22Rv1 (cell line): ENCODE results near the gene FAM50A.

Source experiments
- H3K27ac ChIP-seq: fragments of 450-650 bp; 2 replicates; pipeline ENCODE4 v1.5.1; 2017
- CTCF ChIP-seq: fragments of 450-650 bp; IDR thresholded peaks from 2 replicates; pipeline ENCODE4 v1.5.1; 2017; ENCODE audit warnings: mild to moderate bottlenecking
- ZFX ChIP-seq: fragments of 450-650 bp; IDR thresholded peaks from 2 replicates; pipeline ENCODE4 v1.6.1; 2017; ENCODE audit warnings: antibody characterized with exemption, borderline replicate concordance

Gene FAM50A

GRCh38 chrX:154452823-154453222, 8.9 kb downstream of the FAM50A start:
- TF ChIP-seq ZFX (no peak), CTCF (no peak)
- H3K27ac ChIP-seq, result no peak overlapping the region

DNA sequence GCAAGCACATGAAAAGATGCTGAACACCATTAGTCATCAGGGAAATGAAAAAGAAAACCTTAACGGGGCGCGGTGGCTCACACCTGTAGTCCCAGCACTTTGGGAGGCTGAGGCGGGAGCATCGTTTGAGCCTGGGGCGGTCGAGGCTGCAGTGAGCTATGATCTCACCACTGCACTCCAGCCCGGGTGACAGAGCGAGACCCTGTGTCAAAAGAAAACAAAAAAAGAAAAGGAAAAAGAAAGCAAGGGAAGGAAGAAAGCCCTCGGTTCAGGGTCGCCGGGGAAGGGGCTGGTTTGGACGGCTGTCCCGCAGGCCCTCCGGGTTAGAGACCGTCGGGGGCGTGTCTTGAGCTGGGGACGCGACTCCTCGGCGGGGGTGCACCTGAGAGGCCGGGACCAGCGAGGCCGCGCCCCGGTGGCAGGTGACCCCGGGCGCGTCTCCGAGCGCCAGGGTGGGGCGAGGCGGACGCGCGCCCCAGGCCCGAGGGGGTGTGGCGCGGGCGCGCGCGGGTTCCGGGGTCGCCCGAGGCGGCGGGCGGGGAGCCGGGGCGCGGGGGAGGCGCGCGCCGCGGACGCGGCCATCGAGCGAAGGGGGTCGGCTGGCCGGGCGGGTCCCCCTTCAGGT, 13.7 kb downstream of the FAM50A start:
- TF ChIP-seq CTCF, result no peak
- no peak for TF ChIP-seq ZFX
- H3K27ac ChIP-seq, result peak overlapping the region; percentile 59

- peak within 1 kb of the TSS; percentile 59 for H3K27ac ChIP-seq
- TF ChIP-seq CTCF (no peak), ZFX (no peak)
Measured at GRCh38 chrX:154458116-154458953, 14.4 kb downstream of the FAM50A start, which contains the start of gene PLXNA3. Gene PLXNA3, plus strand, starts transcription at chrX:154458281. Its CDS starts 1,903 bp downstream, at chrX:154460184.

GRCh38 chrX:154458954-154459778, 15.2 kb downstream of the FAM50A start:
- TF ChIP-seq CTCF (no peak), ZFX (no peak)
- H3K27ac ChIP-seq, result peak overlapping the region; percentile 59

GRCh38 chrX:154459832-154460231, 15.9 kb downstream of the FAM50A start:
- no peak overlapping the region for H3K27ac ChIP-seq

GRCh38 chrX:154460326-154460725, 16.4 kb downstream of the FAM50A start:
- TF ChIP-seq ZFX (no peak), CTCF (no peak)
- no peak overlapping the region for H3K27ac ChIP-seq

More at GRCh38 chrX:154459832-154460231, 15.9 kb downstream of the FAM50A start:
- TF ChIP-seq CTCF, result no peak
